Epithelial cell of proximal tubule (primary cell): Measurements from ENCODE around the gene F3. TPM values are rescaled to one million over a fixed set of nuclear protein-coding genes. Genes with fewer than 3 reads are reported as not detected.

Source experiments
- DNase-seq: peaks from one replicate; pipeline ENCODE4 v3.0.0-alpha.2; 2011; ENCODE audit warnings: low read depth
- H3K4me3 ChIP-seq: 2 replicates; pipeline ENCODE4 v1.5.1; 2011; ENCODE audit warnings: low read depth, mild to moderate bottlenecking, low read length
- CTCF ChIP-seq: conservative IDR thresholded peaks from 2 replicates; pipeline ENCODE4 v1.5.1; 2012; ENCODE audit warnings: low read depth, mild to moderate bottlenecking, low read length
- total RNA-seq: library from RNA; depleted of rRNA; stranded (reverse); fragments of >200 nt; gene quantifications from 2 replicates; pipeline ENCODE4 v1.2.3, GENCODE V29; 2015

The F3 gene
- total RNA-seq, 1 donor from 2014 or later, result 179 TPM

- peak; percentile 31 for TF ChIP-seq CTCF
- peak; percentile 40 for DNase-seq
- no peak overlapping the region for H3K4me3 ChIP-seq
Observed at GRCh38 chr1:94527447-94528031, 14.0 kb downstream of the F3 start.

GRCh38 chr1:94526152-94526980 lies 15.2 kb downstream of the F3 start:
- DNase-seq, result no peak
- no peak for TF ChIP-seq CTCF
- no peak overlapping the region for H3K4me3 ChIP-seq

DNA sequence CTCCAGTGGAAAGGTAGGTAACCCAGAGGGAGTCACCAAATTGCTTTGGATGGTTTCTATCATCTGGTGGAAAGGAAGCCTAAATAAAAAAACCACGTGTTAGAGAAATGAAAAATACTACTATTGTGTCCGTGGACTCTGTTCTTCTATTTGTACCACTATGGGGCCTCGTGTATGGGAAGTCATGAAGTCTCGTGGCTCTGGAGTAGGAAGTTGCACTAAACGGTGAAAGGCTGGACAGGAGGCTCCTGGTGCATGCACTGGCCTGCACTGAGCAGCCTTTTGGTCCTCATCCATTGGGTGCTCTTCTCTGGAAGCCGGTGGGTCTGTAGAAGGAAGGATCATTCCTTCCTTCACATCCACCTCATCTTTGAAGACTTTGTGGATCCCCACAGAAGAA lies 17.0 kb downstream of the F3 start:
- no peak for TF ChIP-seq CTCF
- no peak overlapping the region for H3K4me3 ChIP-seq
- no peak for DNase-seq

GRCh38 chr1:94522304-94522703 lies 19.3 kb downstream of the F3 start:
- peak; percentile 58 for TF ChIP-seq CTCF
- no peak overlapping the region for H3K4me3 ChIP-seq
- no peak for DNase-seq

DNA sequence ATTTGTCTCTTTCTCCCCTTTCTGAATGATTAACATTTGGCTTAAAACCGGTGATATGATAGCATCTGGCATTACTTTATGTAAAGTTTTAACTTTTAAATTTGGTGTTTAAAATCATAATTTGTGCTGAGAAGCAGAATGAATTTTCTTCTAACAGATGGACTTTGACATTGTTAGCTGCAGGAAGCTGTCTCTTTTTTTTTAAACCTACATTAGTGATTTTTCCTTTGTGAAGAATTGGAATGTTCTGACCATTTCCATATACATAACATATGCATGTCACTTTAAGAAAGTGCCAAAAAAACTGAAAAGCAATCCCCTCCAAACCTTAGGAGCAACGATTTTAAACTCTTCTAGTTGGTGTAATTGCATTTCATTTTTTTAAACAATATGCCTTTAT lies 22.2 kb downstream of the F3 start:
- TF ChIP-seq CTCF, result no peak
- no peak for DNase-seq
- H3K4me3 ChIP-seq, result no peak overlapping the region

DNA sequence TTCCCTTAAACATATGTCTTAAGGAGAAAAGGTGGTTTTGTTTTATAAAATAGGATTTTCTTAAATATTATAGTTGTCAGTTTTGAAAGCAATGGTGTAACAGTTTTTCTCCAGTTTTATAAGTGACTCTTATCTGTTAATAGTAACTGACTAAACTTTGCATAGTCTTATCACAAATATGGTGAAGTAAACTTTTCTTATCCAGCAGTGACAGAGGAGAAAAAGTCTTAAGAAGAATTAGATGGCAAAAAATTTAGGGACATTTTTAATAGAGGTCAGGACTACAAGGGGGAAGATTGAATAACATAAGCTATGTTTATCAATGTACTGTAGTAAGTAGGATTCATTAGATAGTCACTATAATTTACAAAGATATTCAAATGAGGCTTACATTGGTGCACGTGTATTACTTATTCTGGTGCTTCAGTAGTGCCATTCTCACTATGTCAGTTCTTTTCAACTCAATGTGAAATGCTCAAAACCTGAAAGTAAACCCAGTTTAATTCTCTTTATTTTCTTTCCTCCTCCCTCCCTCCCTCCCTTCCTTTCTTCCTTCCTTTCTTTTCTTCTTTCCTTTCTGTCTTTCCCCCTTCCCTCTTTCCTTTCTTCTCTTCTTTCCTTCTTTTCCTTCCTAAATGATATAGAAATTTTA lies 26.1 kb downstream of the F3 start:
- no peak for DNase-seq
- no peak overlapping the region for H3K4me3 ChIP-seq
- no peak for TF ChIP-seq CTCF
